Body of pancreas (tissue), 4 donors: ENCODE results near the gene OTOP1. TPM values are rescaled to one million over a fixed set of nuclear protein-coding genes. Genes with fewer than 3 reads are reported as not detected.
"Not testable (repeated sequence)": the region's sequence is repeated elsewhere in the genome, so short reads cannot be mapped to it uniquely, and the experiment has no call there.

Experiments used
- ATAC-seq: fragments of 150-250 bp; one replicate; pipeline ENCODE4 v1.9.1; 2016
- DNase-seq, 4 donors: peaks; one replicate each; pipeline ENCODE4 v3.0.0-alpha.2; 2019
- H3K27ac ChIP-seq, 4 donors: fragments of 200-600 bp; sonication (generic); 1 replicate in 3 of 4; 2 replicates in 1 of 4; pipeline versions ENCODE4 v1.5.1 to v1.6.1; 2016 to 2019; ENCODE audit warnings: mild to moderate bottlenecking in 1 of 4, mixed read lengths in 1 of 4, moderate library complexity in 1 of 4
- H3K27me3 ChIP-seq, 2 donors: fragments of 200-600 bp; sonication (generic); one replicate each; pipeline ENCODE4 v1.6.0; 2016; ENCODE audit warnings: mild to moderate bottlenecking in 1 of 2
- H3K36me3 ChIP-seq, 2 donors: fragments of 200-600 bp; sonication (generic); replicated peaks in 1 of 2; 2 replicates each; pipeline ENCODE4 v1.5.1; 2016; ENCODE audit warnings: low read depth in 2 of 2; ENCODE audit not compliant: insufficient read depth in 1 of 2
- H3K4me1 ChIP-seq: fragments of 200-600 bp; sonication (generic); one replicate; pipeline ENCODE4 v1.6.0; 2016
- H3K4me3 ChIP-seq, 2 donors: fragments of 200-600 bp; sonication (generic); 1 replicate in 1 of 2; 2 replicates in 1 of 2; pipeline ENCODE4 v1.5.1; 2016 to 2019
- H3K9me3 ChIP-seq, 3 donors: fragments of 200-600 bp; sonication (generic); 1 replicate in 2 of 3; 2 replicates in 1 of 3; pipeline ENCODE4 v1.5.1; 2016
- CTCF ChIP-seq, 7 experiments: fragments of 450-650 bp in 4 of 7; fragments of 200-600 bp in 3 of 7; sonication (generic) in 3 of 7; IDR thresholded peaks; one replicate each; pipeline ENCODE4 v1.5.1; 2016 to 2019; ENCODE audit warnings: antibody characterized with exemption in 7 of 7
- POLR2A ChIP-seq, 3 donors: fragments of 450-650 bp; IDR thresholded peaks; one replicate each; pipeline ENCODE4 v1.6.1; 2016; ENCODE audit warnings: antibody characterized with exemption in 3 of 3, mild to moderate bottlenecking in 2 of 3
- WGBS, 2 donors: methylation state at CpG; one replicate each; pipeline ENCODE4 v1.1.5; 2017; 5-methylcytosine and 5-hydroxymethylcytosine counted together
- intact Hi-C: fragments of 100-400 bp; cut with DNase I; formaldehyde crosslinking; loops from one replicate; pipeline ENCODE4 v1.15.1; 2023
- total RNA-seq, 2 donors: library from RNA; depleted of rRNA; stranded (reverse); fragments of >200 nt; gene quantifications; one replicate each; pipeline ENCODE4 v1.1.0, GENCODE V29; 2016

Gene OTOP1
- total RNA-seq, 2 donors from 2014 or later = not detected

- WGBS, 2 donors = 97 to 100% methylated on average over 1 of the region's 1 CpG
- no peak overlapping the region for H3K4me3 ChIP-seq
- intact Hi-C loops = no loop called here
- H3K27ac ChIP-seq = no peak overlapping the region
- no peaks in the 10 kb centered on the region for H3K27me3 ChIP-seq
- H3K4me1 ChIP-seq = peaks cover 18% of the 10 kb centered on the region
- ATAC-seq (no peak), DNase-seq (no peak)
- peaks cover 0 to 12% of the 10 kb centered on the region in 2 donors for H3K36me3 ChIP-seq
- TF ChIP-seq POLR2A (IDR thresholded peaks at IDR 0.05) = no peak
- no peak for TF ChIP-seq CTCF (IDR thresholded peaks at IDR 0.05)
- H3K9me3 ChIP-seq = no peaks in the 10 kb centered on the region
These were observed 18.4 kb upstream of the OTOP1 start for GRCh38 chr4:4245172-4245571.

GRCh38 chr4:4239551-4239950 is 12.8 kb upstream of the OTOP1 start:
- H3K27ac ChIP-seq, H3K9me3 ChIP-seq, H3K27me3 ChIP-seq, intact Hi-C loops, H3K36me3 ChIP-seq, DNase-seq, H3K4me3 ChIP-seq, ATAC-seq, H3K4me1 ChIP-seq: not testable (repeated sequence)
- 91 to 98% methylated on average over 3 of the region's 3 CpGs for WGBS, 2 donors

- WGBS, 2 donors = 92 to 100% methylated on average over 2 of the region's 2 CpGs
- no peaks in the 10 kb centered on the region for H3K4me1 ChIP-seq
- TF ChIP-seq POLR2A (IDR thresholded peaks at IDR 0.05) = no peak
- TF ChIP-seq CTCF (IDR thresholded peaks at IDR 0.05) = no peak
- no peak overlapping the region for H3K27ac ChIP-seq
- ATAC-seq (no peak), DNase-seq (no peak)
- no peaks in the 10 kb centered on the region for H3K9me3 ChIP-seq
- no peaks in the 10 kb centered on the region for H3K36me3 ChIP-seq
- H3K4me3 ChIP-seq = no peak overlapping the region
- intact Hi-C loops = no loop called here
- no peaks in the 10 kb centered on the region for H3K27me3 ChIP-seq
These were observed 6.9 kb upstream of the OTOP1 start for GRCh38 chr4:4233610-4234009.

- H3K27me3 ChIP-seq = no peaks in the 10 kb centered on the region
- H3K36me3 ChIP-seq = no peaks in the 10 kb centered on the region
- no peak overlapping the region for H3K27ac ChIP-seq
- TF ChIP-seq CTCF (IDR thresholded peaks at IDR 0.05) (no peak), POLR2A (IDR thresholded peaks at IDR 0.05) (no peak)
- WGBS, 2 donors = 46 to 54% methylated on average over 1 of the region's 1 CpG
- H3K4me3 ChIP-seq = no peak overlapping the region
- no peaks in the 10 kb centered on the region for H3K4me1 ChIP-seq
- intact Hi-C loops = no loop called here
- DNase-seq = no peak
- no peak for ATAC-seq
- H3K9me3 ChIP-seq = no peaks in the 10 kb centered on the region
These were observed 1.6 kb upstream of the OTOP1 start for GRCh38 chr4:4228356-4228668.

- no peaks in the 10 kb centered on the region for H3K9me3 ChIP-seq
- DNase-seq = no peak
- intact Hi-C loops = no loop called here
- 4 to 21% methylated on average over 7 to 49 of the region's 51 CpGs for WGBS, 2 donors
- H3K27me3 ChIP-seq = no peaks in the 10 kb centered on the region
- H3K4me3 ChIP-seq = no peak overlapping the region
- no peak overlapping the region for H3K27ac ChIP-seq
- TF ChIP-seq CTCF (IDR thresholded peaks at IDR 0.05) (no peak), POLR2A (IDR thresholded peaks at IDR 0.05) (no peak)
- ATAC-seq = no peak
- no peaks in the 10 kb centered on the region for H3K4me1 ChIP-seq
- no peaks in the 10 kb centered on the region for H3K36me3 ChIP-seq
These were observed 1.0 kb upstream of the OTOP1 start for GRCh38 chr4:4227510-4228355.
